Mesangial cell (primary cell): ENCODE measurements around the gene BCL2L13. TPM values are rescaled to one million over a fixed set of nuclear protein-coding genes. Genes with fewer than 3 reads are reported as not detected.

Source experiments
- total RNA-seq: library from RNA; depleted of rRNA; stranded (reverse); fragments of >200 nt; gene quantifications from 2 replicates; pipeline ENCODE4 v1.2.3, GENCODE V29; 2015

Gene BCL2L13
- total RNA-seq, result 39.1 and 56.0 TPM in 2 replicates

DNA sequence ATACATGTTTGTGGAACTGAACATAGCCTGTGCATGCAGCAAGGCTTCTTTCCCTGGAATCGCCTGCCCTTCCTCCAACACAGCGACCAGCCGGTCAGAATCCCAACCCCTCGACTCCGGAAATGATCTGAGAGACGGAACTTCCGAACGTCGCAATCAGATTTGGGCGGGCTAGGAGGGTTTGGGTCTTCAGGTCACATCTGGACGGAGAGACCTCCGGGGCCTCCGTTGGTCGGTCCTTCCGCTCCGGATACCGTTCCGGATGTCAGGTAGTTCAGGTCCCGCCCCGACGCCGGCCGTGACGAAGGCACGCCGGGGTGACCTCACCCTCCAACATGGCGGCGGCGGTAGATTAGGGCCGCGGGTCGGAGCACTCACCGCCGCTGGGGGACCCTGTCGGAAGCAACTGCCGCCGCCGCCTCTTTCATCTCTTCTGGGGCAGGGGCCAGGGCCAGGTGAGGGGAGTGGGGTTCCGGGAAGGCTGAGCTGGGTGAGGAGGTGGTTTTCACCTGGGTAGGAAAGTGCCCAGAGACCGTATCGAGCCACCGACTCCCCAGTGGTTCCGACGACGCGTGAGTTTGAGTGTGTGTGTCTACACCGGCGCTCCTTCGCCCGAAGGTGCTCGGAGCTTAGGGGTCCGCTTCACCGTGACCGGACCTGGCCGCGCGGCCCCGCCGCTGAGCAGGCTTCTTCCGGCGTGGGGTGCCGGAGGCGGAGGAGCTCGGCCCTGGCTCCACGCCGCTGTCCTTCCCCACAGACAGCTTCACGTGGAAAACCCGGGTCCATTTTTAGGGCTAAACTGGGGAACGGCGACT lies at the start of gene BCL2L13:
Gene BCL2L13, plus strand, starts transcription at position 326 of the 815 bp plus-strand sequence. CDS start 16,955 bp downstream, outside the sequence.

GRCh38 chr22:17628406-17629172 lies 10.0 kb upstream of the BCL2L13 start, which contains the start of gene ATP6V1E1:
Gene ATP6V1E1 (minus strand): TSS chr22:17628749. CDS start chr22:17628635, 114 bp downstream.

DNA sequence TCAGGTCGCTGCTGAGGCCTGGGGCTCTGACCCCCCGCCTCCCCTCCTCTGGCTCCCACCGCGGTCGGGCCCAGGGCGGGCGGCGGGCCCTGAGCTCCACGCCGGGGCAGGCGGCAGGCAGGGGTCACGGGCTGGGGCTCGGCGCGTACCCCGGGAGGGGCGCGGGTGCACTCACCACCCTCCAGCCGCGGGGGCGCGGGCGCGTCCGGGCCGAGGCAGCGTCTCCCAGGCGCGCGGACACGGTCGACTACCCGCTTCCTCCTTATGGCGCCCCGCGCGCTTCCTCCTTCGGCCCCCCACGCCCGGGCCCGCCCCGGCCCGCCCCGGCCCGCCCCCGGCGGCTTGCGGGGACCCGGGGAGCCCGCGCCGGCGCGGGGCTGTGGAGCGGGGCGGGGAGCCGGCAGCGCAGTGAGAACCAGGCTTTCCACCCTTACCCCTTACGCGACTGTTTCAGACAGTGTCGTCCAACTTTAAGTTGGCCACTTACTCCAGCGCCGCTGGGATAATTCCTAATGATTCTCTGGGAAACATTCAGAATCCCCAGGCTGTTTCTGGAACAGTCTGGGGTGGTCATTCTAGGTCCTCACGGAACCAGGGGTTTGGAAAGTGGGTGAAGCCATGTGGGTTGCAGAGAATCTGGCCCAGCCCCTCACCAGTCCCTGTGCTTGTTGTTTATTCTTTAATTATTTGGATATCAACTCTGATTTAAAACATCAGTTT lies 135.8 kb downstream of the BCL2L13 start, which contains the start of gene BID:
Gene BID, minus strand, starts transcription at position 264 of the 720 bp plus-strand sequence. CDS start 24,353 bp downstream, outside the sequence.

Other genes with a start within 250 kb of the BCL2L13 start
- gene SLC25A18, start 75.3 kb upstream of the BCL2L13 start, total RNA-seq, result not detected in 2 replicates
- gene ATP6V1E1, start 10.0 kb upstream of the BCL2L13 start, total RNA-seq, result 81.3 and 82.8 TPM in 2 replicates
- gene BID, start 135.7 kb downstream of the BCL2L13 start, total RNA-seq, result 26.2 and 50.5 TPM in 2 replicates